Measurements from ENCODE around the gene MSL3B.

The MSL3B gene

GRCh38 chr2:233837694-233838229, 30.4 kb downstream of the MSL3B start:
- no peak for TF ChIP-seq CTCF (IDR thresholded peaks at IDR 0.05)

GRCh38 chr2:233836359-233836758, 31.8 kb downstream of the MSL3B start:
- no peak for TF ChIP-seq CTCF (IDR thresholded peaks at IDR 0.05)

GRCh38 chr2:233835230-233836186, 32.7 kb downstream of the MSL3B start:
- TF ChIP-seq CTCF (IDR thresholded peaks at IDR 0.05) = no peak

GRCh38 chr2:233833345-233833744, 34.8 kb downstream of the MSL3B start:
- TF ChIP-seq CTCF (IDR thresholded peaks at IDR 0.05) = no peak

- no peak for TF ChIP-seq CTCF (IDR thresholded peaks at IDR 0.05)
These were observed 35.3 kb downstream of the MSL3B start for GRCh38 chr2:233832869-233833311.

- no peak for TF ChIP-seq CTCF (IDR thresholded peaks at IDR 0.05)
These were observed 35.8 kb downstream of the MSL3B start for GRCh38 chr2:233832414-233832813.

- no peak for TF ChIP-seq CTCF (IDR thresholded peaks at IDR 0.05)
These were observed 36.3 kb downstream of the MSL3B start for GRCh38 chr2:233831861-233832260.

Measured in LNCAP (cell line).